CD4-positive, alpha-beta T cell treated with Interleukin-6 for 4 hours (primary cell): ENCODE data around the gene ZMAT5.
"Not testable (repeated sequence)": the region's sequence is repeated elsewhere in the genome, so short reads cannot be mapped to it uniquely, and the experiment has no call there.

Experiments used
- DNase-seq: peaks from one replicate; pipeline ENCODE4 v3.0.0-alpha.2; 2020; ENCODE audit warnings: mixed read lengths

The ZMAT5 gene

GRCh38 chr22:29784451-29785361, 17.9 kb upstream of the ZMAT5 start:
- DNase-seq: no peak

GRCh38 chr22:29782061-29782845, 15.4 kb upstream of the ZMAT5 start:
- no peak for DNase-seq

- no peak for DNase-seq
Observed at GRCh38 chr22:29780748-29781676, 14.2 kb upstream of the ZMAT5 start.

GRCh38 chr22:29780220-29780619, 13.4 kb upstream of the ZMAT5 start:
- no peak for DNase-seq

- DNase-seq: no peak
Observed at GRCh38 chr22:29773233-29773632, 6.4 kb upstream of the ZMAT5 start.

GRCh38 chr22:29772170-29772641, 5.4 kb upstream of the ZMAT5 start:
- no peak for DNase-seq

GRCh38 chr22:29769723-29770321, 3.0 kb upstream of the ZMAT5 start:
- no peak for DNase-seq

GRCh38 chr22:29768052-29768693, 1.4 kb upstream of the ZMAT5 start:
- no peak for DNase-seq

- peak; percentile 95 for DNase-seq
Observed at GRCh38 chr22:29767171-29768051, 604 bp upstream of the ZMAT5 start, which contains the start of gene UQCR10. TSS of gene UQCR10 (plus strand) at chr22:29767369. CDS start at chr22:29767399, 30 bp downstream.

GRCh38 chr22:29765905-29766631, 739 bp downstream of the ZMAT5 start:
- DNase-seq: peak; percentile 3

- no peak for DNase-seq
Observed at GRCh38 chr22:29762263-29762662, 4.5 kb downstream of the ZMAT5 start.

GRCh38 chr22:29758959-29759358, 7.8 kb downstream of the ZMAT5 start:
- DNase-seq: no peak

GRCh38 chr22:29758068-29758622, 8.7 kb downstream of the ZMAT5 start:
- DNase-seq: no peak

GRCh38 chr22:29757096-29757495, 9.7 kb downstream of the ZMAT5 start:
- no peak for DNase-seq

GRCh38 chr22:29756341-29756740, 10.5 kb downstream of the ZMAT5 start:
- no peak for DNase-seq

GRCh38 chr22:29755889-29756288, 10.9 kb downstream of the ZMAT5 start:
- DNase-seq: no peak

- DNase-seq: not testable (repeated sequence)
Observed at GRCh38 chr22:29754658-29755395, 12.0 kb downstream of the ZMAT5 start.

GRCh38 chr22:29753808-29754657, 12.8 kb downstream of the ZMAT5 start:
- no peak for DNase-seq
